ENCODE measurements around the gene PHKA2. TPM values are rescaled to one million over a fixed set of nuclear protein-coding genes. Genes with fewer than 3 reads are reported as not detected.
A peak's percentile ranks its signal among the peaks of the same experiment; 100 is the strongest.
"Not testable (repeated sequence)": the region's sequence is repeated elsewhere in the genome, so short reads cannot be mapped to it uniquely, and the experiment has no call there.

PHKA2 gene
- total RNA-seq, 6 experiments from 2014 or later, result 48.9 to 114 (median 62.1) TPM

DNA sequence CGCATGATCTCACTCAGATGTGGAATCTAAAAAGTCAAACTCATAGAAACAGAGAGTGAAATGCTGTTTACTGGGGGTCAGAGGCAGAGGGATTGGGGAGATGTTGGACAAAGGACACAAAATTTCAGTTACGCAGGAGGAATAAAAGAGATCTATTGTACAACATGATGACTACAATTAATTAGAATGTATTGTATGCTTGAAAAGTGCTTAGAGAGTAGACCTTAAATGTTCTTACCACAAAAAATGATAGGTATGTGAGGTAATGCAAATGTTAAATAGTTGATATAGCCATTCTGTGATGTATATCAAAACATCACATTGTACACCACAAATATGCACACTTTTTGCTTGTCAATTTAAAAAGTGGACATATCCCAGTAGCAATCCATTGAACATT is 36.1 kb upstream of the PHKA2 start:
- H3K36me3 ChIP-seq, result no peaks in the 10 kb centered on the region
- no peak for ATAC-seq
- H3K9me3 ChIP-seq, result no peaks in the 10 kb centered on the region
- H3K4me3 ChIP-seq, result no peak overlapping the region
- intact Hi-C loops (cut with DNase I), result no loop called here
- no peaks in the 10 kb centered on the region for H3K4me1 ChIP-seq
- H3K27me3 ChIP-seq, result no peaks in the 10 kb centered on the region
- DNase-seq, result no peak
- no peak overlapping the region for H3K27ac ChIP-seq
- TF ChIP-seq, protein P1, sequence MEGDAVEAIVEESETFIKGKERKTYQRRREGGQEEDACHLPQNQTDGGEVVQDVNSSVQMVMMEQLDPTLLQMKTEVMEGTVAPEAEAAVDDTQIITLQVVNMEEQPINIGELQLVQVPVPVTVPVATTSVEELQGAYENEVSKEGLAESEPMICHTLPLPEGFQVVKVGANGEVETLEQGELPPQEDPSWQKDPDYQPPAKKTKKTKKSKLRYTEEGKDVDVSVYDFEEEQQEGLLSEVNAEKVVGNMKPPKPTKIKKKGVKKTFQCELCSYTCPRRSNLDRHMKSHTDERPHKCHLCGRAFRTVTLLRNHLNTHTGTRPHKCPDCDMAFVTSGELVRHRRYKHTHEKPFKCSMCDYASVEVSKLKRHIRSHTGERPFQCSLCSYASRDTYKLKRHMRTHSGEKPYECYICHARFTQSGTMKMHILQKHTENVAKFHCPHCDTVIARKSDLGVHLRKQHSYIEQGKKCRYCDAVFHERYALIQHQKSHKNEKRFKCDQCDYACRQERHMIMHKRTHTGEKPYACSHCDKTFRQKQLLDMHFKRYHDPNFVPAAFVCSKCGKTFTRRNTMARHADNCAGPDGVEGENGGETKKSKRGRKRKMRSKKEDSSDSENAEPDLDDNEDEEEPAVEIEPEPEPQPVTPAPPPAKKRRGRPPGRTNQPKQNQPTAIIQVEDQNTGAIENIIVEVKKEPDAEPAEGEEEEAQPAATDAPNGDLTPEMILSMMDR (IDR thresholded peaks at IDR 0.05), result no peak
- no peak for TF ChIP-seq POLR2A (IDR thresholded peaks at IDR 0.05)
- WGBS (ENCODE audit: insufficient coverage, low coverage, low lambda C conversion rate, missing lambda C conversion rate), result 85% methylated on average over 2 of the region's 2 CpGs

DNA sequence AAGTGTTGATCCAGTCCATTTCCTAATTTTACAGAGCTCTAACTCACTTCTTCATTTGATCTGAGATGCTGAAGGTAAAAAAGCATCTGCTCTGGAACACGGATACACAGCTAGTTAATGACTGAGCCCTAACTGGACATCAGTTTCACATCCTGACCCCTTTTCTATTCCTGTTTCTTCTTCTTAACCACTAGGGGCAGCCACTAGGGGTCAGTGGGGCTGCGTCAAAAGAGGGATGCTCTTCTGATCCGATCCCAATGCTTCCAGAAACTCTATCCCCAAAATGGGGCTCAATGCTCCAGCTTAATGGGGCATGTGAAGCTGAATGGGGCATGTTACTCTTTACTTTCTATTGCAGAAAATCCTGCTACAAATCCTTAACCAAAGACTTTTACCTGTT is 33.4 kb upstream of the PHKA2 start:
- intact Hi-C loops (cut with DNase I), result no loop called here
- Histone ChIP-seq H3K27me3 (no peaks in the 10 kb centered on the region), H3K36me3 (no peaks in the 10 kb centered on the region), H3K27ac (no peak overlapping the region), H3K4me3 (no peak overlapping the region), H3K9me3 (no peaks in the 10 kb centered on the region), H3K4me1 (no peaks in the 10 kb centered on the region)
- no peak for DNase-seq
- peak; percentile 54 to 77 (median 66) for ATAC-seq
- WGBS (ENCODE audit: insufficient coverage, low coverage, low lambda C conversion rate, missing lambda C conversion rate), result 10% methylated on average over 3 of the region's 3 CpGs
- TF ChIP-seq, protein P1 (IDR thresholded peaks at IDR 0.05), result peak; percentile 38 to 55 (median 52)
- no peak for TF ChIP-seq POLR2A (IDR thresholded peaks at IDR 0.05)

DNA sequence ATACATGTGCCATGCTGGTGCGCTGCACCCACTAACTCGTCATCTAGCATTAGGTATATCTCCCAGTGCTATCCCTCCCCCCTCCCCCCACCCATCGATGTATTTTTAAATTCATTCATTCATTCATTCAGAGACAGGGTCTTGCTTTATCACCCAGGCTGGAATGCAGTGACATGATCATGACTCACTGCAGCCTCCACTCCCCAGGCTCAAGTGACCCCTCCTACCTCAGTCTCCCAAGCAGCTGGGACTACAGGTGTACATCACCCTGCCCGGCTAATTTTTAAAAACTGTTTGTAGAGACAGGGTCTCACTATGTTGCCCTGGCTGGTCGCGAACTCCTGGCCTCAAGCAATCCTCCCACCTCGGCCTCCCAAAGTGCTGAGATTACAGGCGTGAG is 32.7 kb upstream of the PHKA2 start:
- H3K27me3 ChIP-seq; DNase-seq; intact Hi-C loops (cut with DNase I); H3K4me3 ChIP-seq; H3K36me3 ChIP-seq; H3K4me1 ChIP-seq; H3K27ac ChIP-seq; H3K9me3 ChIP-seq; ATAC-seq: not testable (repeated sequence)
- 79% methylated on average over 7 of the region's 8 CpGs for WGBS (ENCODE audit: insufficient coverage, low coverage, low lambda C conversion rate, missing lambda C conversion rate)

DNA sequence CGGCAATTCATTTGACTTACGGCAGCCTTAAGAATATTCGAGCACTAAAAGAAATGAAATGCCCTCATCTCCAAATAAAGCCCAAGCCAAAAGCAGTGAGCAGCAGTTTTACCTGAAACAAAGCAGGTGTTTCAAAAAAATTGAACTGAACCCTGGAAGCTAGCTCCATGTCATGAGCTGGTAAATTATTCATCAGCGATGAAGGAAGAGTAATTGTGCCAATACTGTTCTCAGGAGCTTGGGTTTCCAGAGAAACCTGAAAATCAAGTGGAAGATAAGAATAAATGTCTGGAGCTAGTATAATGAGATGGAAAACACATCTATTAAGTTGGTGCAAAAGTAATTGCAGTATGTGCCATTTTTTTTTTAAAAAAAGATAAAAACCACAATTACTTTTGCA is 24.0 kb upstream of the PHKA2 start:
- no peaks in the 10 kb centered on the region for H3K9me3 ChIP-seq
- no peak for DNase-seq
- H3K27me3 ChIP-seq, result no peaks in the 10 kb centered on the region
- H3K4me3 ChIP-seq, result no peak overlapping the region
- no peaks in the 10 kb centered on the region for H3K36me3 ChIP-seq
- H3K27ac ChIP-seq, result no peak overlapping the region
- H3K4me1 ChIP-seq, result no peaks in the 10 kb centered on the region
- ATAC-seq, result no peak
- TF ChIP-seq POLR2A (IDR thresholded peaks at IDR 0.05), result no peak
- TF ChIP-seq, protein P1 (IDR thresholded peaks at IDR 0.05), result no peak
- intact Hi-C loops (cut with DNase I), result loop anchor here in 1 of 2 donors (10.0 kb wide), 1 partner anchor 327 kb away; no protein-coding TSS in a partner anchor
- WGBS (ENCODE audit: insufficient coverage, low coverage, low lambda C conversion rate, missing lambda C conversion rate), result 91% methylated on average over 4 of the region's 4 CpGs

DNA sequence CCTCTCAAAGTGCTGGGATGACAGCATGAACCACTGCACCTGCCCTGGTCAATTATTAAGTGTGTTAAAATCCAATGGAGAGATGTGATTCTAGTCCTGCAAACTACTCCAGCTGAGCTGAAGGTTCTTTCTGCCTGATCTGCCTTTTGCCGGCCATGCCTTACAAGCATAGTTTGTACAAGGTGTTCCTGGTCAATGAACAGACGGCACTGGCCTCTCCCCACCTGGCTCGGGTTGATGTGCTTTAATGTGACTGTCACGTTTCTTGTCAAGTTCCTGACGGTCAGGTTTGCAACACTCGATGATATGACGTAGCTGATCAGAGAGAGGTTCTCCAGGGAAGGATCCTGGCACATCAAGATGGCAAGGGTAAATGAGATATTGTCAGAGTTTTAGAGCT is 23.1 kb upstream of the PHKA2 start:
- ATAC-seq, result no peak
- WGBS (ENCODE audit: insufficient coverage, low coverage, low lambda C conversion rate, missing lambda C conversion rate), result 59% methylated on average over 7 of the region's 7 CpGs
- H3K4me3 ChIP-seq, result no peak overlapping the region
- H3K4me1 ChIP-seq, result no peaks in the 10 kb centered on the region
- DNase-seq, result no peak
- TF ChIP-seq, protein P1 (IDR thresholded peaks at IDR 0.05), result no peak
- no peak overlapping the region for H3K27ac ChIP-seq
- no peaks in the 10 kb centered on the region for H3K36me3 ChIP-seq
- no peaks in the 10 kb centered on the region for H3K9me3 ChIP-seq
- intact Hi-C loops (cut with DNase I), result loop anchor here in 1 of 2 donors (10.0 kb wide), 1 partner anchor 328 kb away; no protein-coding TSS in a partner anchor
- no peaks in the 10 kb centered on the region for H3K27me3 ChIP-seq

All from right lobe of liver (tissue), 6 donors.